GM21619 (cell line): ENCODE measurements around the gene MAP4.
A peak's percentile ranks its signal among the peaks of the same experiment; 100 is the strongest.
"Not testable (repeated sequence)": the region's sequence is repeated elsewhere in the genome, so short reads cannot be mapped to it uniquely, and the experiment has no call there.

Experiments used
- ATAC-seq: cut with Tn5 transposase; IDR thresholded peaks from one replicate; pipeline ENCODE4 v1.9.1; 2021; ENCODE audit not compliant: unreplicated experiment

MAP4 gene

GRCh38 chr3:48014358-48014757 lies 1.9 kb downstream of the MAP4 start:
- ATAC-seq = no peak

DNA sequence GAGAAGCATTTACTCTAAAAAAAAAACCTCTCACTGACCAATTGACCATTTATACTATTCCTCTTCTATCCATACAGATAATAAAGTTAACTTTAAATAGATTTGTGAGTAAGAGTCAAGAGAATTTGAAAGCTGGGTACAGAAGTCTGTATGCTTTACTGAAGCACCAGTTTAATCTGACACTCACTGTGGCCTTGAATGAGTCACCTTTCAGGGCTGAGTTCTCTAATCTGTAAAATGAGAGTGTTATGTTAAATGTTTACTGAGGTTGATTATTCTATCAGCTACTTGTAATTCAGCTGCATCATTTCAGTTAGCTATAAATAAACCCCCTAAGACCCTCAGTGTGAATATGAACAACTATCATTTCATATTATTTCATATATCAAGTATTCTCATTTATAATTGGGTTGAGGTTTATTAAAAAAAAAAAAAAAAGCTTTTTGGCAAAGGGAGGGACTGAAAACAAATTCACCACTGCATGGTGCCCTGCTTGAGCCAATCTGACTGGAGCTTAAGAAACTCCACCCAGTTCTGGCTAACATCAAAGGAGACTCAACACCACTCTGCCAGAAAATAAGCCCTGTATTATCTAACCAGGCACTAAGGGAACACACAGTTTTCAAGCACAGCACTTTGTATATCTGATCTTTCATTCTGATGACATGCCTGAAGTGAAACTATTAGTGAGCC lies 2.8 kb downstream of the MAP4 start:
- ATAC-seq = peak; percentile 58

DNA sequence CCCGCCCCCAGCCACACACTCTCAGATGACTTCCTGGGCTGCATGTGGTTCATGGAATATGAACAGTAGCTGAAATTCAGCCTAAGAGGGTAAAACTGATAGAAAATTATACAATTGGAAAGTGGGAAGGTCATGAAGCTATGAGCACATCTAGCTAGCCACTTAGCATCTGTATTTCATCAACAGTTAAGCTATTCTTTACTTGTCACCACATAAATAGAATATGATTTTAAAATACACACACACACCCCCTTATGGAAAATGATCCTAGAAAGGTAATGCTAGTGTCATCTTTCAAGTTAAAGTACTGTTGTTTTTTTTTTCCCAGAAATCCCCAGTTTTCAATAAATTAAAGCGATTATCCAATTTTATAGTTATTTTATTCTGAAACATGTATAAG lies 3.6 kb downstream of the MAP4 start:
- no peak for ATAC-seq

DNA sequence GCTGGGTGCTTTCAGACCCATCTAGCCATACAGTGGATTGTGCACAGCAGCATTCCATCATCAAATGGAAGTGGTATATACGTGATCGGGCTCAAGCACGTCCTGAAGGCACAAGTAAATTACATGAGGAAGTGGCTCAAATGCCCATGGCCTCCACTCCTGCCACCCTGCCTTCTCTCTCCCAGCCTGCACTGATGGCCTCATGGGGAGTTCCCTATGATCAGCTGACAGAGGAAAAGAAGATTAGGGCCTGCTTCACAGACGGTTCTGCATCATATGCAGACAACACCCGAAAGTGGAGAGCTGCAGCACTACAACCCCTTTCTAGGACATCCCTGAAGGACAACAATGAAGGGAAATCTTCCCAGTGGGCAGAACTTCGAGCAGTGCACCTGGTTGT lies 8.2 kb downstream of the MAP4 start:
- ATAC-seq = not testable (repeated sequence)

GRCh38 chr3:48007361-48007760 lies 8.9 kb downstream of the MAP4 start:
- ATAC-seq = not testable (repeated sequence)

GRCh38 chr3:48006794-48007193 lies 9.4 kb downstream of the MAP4 start:
- ATAC-seq = not testable (repeated sequence)

GRCh38 chr3:48004694-48005093 lies 11.5 kb downstream of the MAP4 start:
- ATAC-seq = no peak

GRCh38 chr3:48002787-48003186 lies 13.4 kb downstream of the MAP4 start:
- no peak for ATAC-seq

DNA sequence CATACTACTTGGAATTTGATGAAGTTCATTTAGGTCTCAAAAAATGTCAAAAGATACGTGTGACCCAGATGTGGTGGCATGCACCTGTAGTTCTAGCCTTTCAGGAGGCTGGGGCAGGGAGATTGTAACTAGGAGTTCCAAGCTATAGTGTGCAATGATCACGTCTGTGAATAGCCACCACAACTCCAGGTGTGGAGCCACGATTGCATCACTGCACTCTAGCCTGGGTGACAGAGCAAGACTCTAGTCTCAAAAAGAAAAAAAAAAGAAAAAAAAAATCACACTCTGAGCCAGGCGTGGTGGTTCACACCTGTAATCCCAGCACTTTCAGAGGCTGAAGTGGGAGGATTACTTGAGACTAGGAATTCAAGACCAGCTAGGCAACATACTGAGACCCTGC lies 14.2 kb downstream of the MAP4 start:
- ATAC-seq = no peak

DNA sequence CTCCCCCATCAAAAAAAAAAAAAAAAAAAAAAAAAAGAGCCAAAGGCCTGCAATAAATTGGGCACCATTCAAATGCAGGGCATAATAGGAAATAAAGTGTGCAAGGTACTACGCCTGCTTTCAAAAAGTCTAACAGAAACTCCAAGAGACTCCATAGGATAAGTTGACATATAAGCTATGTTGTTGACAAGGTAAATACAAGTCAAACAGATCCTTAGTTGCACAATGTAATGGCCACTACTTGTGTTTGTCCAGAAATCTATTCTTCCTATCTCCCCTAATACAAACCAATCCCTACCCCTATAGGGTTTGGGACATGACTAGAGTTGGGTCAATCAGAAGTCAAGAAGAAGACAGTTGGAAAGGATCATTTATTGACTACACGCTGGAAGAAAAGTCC lies 16.0 kb downstream of the MAP4 start:
- ATAC-seq = no peak

- no peak for ATAC-seq
Measured at GRCh38 chr3:47996440-47996839, 19.8 kb downstream of the MAP4 start.

- ATAC-seq = no peak
Measured at GRCh38 chr3:47994180-47994579, 22.0 kb downstream of the MAP4 start.

DNA sequence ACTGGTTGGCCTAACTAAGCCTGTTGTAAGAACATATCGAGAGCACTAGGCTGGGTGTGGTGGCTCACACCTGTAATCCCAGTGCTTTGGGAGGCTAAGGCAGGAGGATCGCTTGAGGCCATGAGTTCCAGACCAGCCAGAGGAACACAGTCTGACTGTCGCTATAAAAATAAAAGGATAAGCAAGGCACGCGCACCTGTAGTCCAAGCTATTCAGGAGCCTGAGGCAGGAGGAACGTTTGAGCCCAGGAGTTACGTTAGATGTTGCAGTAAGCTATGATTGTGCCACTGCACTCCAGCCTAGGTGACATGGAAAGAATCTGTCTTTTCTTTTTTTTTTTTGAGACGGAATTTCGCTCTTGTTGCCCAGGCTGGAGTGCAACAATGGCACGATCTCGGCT lies 24.9 kb downstream of the MAP4 start:
- ATAC-seq = no peak

DNA sequence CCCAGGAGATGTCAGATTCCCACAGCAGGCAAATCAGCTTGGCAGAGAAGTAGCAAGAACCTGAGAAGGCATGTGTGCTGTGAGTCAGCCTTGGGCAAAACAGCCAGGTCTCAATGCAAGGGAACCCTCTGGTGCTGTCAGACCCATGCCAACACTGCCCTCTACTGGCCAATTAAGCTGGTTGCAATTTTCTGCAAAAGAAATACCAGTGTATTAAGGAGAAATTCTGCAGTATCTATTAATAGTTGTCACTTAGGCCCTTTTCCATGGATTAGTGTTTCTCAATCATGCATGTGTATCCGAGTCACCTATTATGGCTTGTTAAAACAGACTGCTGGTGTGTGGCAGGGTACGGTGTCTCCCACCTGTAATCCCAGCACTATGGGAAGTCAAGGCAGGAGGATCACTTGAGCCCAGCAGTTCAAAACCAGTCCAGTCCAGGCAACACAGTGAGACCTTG lies 26.2 kb downstream of the MAP4 start:
- ATAC-seq = peak; percentile 65

DNA sequence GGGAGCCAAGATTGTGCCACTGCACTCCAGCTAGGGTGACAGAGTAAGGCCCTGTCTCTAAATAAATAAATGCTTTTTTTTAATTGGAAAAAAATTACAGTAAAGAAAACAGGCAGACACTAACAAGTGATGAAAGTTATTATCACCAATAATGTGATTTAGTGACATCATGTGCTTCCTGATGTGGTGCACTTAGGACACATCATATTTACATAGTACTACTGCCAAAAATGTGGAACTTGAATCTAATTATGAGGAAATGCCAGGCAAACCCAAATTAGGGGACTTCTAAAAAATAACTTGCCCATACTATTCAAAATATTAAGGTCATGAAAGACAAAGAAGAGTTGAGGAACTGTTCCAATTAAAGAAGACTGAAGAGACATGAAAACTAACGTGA lies 30.8 kb downstream of the MAP4 start:
- no peak for ATAC-seq

DNA sequence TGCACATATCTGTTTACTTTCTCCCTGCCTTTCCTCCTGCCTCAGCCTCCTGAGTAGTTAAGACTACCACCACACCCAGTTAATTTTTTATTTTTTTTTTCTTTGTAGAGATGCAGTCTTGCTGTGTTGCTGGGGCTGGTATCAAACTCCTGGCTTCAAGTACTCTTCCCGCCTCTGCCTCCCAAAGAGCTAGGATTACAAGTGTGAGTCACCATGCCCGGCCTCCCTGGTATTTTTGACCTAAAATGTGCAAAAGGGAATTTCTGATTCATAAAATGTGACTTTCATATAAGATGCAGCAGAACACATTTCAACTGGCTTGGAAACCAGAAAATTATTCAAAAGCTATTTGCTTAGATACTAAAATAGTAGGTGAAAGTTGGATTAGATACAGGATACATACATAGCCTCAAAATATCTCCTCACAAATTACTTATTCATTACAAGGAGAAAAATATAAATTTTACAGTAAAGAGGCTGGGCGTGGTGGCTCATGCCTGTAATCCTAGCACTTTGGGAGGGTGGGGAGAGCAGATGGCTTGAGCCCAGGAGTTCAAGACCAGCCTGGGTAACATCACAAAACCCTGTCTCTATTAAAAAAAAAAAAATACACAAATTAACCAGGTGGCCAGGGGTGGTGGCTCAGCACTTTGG lies 32.0 kb downstream of the MAP4 start:
- no peak for ATAC-seq

GRCh38 chr3:47980795-47981194 lies 35.4 kb downstream of the MAP4 start:
- ATAC-seq = no peak

DNA sequence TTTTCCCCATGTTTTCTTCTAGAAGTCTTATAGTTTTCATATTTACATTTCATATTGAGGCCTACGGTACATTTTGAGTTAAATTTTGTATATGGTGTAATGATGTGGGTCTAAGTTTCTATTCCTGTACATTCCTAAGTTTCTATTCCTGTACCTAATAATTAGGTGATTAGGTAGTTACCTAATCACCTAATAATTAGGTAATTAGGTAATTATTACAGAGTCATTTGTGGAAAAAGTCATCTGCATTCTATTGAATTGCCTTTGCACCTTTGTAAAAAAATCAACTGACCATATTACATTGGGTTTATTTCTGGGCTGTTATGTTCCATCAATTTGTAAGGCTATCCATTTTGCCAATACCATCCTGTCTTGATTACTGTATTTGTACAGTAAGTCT lies 37.1 kb downstream of the MAP4 start:
- no peak for ATAC-seq

DNA sequence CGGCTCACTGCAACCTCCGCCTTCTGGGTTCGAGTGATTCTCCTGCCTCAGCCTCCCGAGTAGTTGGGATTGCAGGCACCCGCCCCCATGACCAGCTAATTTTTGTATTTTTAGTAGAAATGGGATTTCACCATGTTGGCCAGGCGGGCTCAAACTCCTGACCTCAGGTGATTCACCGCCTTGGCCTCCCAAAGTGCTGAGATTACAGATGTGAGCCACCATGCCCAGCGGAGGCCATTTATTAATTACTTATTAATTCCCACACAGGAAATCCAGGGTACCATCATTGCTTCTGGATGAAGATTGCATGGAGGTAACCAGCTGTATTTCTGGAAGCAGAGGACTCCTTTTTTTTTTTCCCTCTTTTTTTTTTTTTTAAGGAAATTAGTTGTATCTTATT lies 37.8 kb downstream of the MAP4 start:
- ATAC-seq = no peak

DNA sequence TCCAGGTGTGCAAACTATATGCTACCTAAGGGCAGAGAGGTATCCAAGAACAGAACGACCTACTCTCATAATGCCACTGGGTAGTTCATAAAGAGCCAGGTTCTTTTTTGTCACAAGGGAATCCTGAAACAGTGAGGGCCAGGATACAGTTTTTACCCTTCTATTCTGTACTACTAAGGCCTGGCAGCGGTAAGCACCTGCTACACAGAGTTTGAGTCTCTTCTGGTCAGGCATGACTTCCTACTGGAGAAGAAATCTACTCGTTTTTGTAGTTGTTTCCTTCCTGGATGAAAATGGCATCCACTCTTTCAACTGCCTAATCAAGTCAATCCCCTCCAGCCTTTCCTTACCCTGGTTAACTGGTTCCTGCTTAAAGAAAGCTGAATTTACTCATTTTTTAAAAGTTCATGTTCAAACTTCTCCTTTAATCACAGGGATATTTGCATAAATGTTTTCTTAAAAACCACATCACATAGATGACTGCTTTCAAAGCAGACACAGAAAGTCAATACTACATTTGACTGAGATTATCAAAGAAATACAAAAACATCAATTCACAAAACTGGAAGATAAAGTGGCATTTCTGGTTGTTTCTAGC lies 40.0 kb downstream of the MAP4 start:
- ATAC-seq = peak; percentile 60

DNA sequence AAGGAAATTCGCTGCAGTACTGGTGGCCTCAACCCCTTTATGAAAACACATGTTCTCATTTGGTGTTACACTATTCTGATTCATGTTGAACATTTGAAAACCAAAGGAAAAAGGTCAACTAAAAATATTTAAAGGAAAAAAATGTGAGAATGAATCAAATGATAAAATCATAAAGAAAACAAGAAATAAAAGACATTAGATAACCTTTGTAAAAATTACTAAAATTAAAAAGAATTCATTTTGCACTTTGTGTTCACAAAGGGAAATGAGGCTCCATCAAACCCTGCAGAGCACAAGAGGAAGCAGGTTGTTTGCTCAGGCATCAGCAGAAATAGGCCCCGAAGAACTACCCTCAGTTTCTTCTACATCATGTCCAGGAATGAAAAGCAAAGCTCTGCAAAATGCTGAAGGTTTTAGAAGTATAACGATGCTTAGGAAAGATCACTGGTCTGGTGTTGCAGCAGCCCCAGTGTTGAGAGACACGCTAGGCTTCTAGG lies 41.2 kb downstream of the MAP4 start:
- no peak for ATAC-seq

- no peak for ATAC-seq
Measured at GRCh38 chr3:47971081-47971480, 45.1 kb downstream of the MAP4 start.
